NCI-H446 (cell line): ENCODE data around the gene ARID1B.

Experiments
- DNase-seq, 2 experiments: peaks; one replicate each; lab custom pipeline; 2025; lab: John Stamatoyannopoulos, UW

ARID1B gene

GRCh38 chr6:156879186-156879585 is 102.0 kb downstream of the ARID1B start:
- no peak for DNase-seq

- DNase-seq: peak in 1 of 2 experiments; percentile 12
Observed at GRCh38 chr6:156879591-156879990, 102.4 kb downstream of the ARID1B start.

- DNase-seq: no peak
Observed at GRCh38 chr6:156880913-156881312, 103.7 kb downstream of the ARID1B start.

- DNase-seq: no peak
Observed at GRCh38 chr6:156881687-156882629, 104.8 kb downstream of the ARID1B start.

- DNase-seq: no peak
Observed at GRCh38 chr6:156883497-156884252, 106.5 kb downstream of the ARID1B start.

GRCh38 chr6:156884306-156884705 is 107.1 kb downstream of the ARID1B start:
- DNase-seq: no peak

GRCh38 chr6:156885562-156885961 is 108.4 kb downstream of the ARID1B start:
- no peak for DNase-seq

GRCh38 chr6:156886409-156886808 is 109.2 kb downstream of the ARID1B start:
- no peak for DNase-seq

GRCh38 chr6:156887623-156888269 is 110.6 kb downstream of the ARID1B start:
- DNase-seq: no peak

- no peak for DNase-seq
Observed at GRCh38 chr6:156889469-156889868, 112.3 kb downstream of the ARID1B start.

- DNase-seq: no peak
Observed at GRCh38 chr6:156889986-156890385, 112.8 kb downstream of the ARID1B start.

GRCh38 chr6:156890627-156891314 is 113.6 kb downstream of the ARID1B start:
- DNase-seq: no peak

- no peak for DNase-seq
Observed at GRCh38 chr6:156897907-156898531, 120.8 kb downstream of the ARID1B start.

GRCh38 chr6:156899071-156899470 is 121.9 kb downstream of the ARID1B start:
- no peak for DNase-seq

- no peak for DNase-seq
Observed at GRCh38 chr6:156899532-156900135, 122.5 kb downstream of the ARID1B start.

- DNase-seq: no peak
Observed at GRCh38 chr6:156900292-156900691, 123.1 kb downstream of the ARID1B start.

GRCh38 chr6:156901309-156902019 is 124.3 kb downstream of the ARID1B start:
- no peak for DNase-seq

GRCh38 chr6:156902782-156903181 is 125.6 kb downstream of the ARID1B start:
- no peak for DNase-seq

- peak in 1 of 2 experiments; percentile 25 for DNase-seq
Observed at GRCh38 chr6:156904176-156904967, 127.2 kb downstream of the ARID1B start.
